Astrocyte (in vitro differentiated cells and primary cell): ENCODE measurements around the gene FLACC1.

Source experiments
- CTCF ChIP-seq: IDR thresholded peaks from 2 replicates; pipeline ENCODE4 v1.5.1; 2011; ENCODE audit warnings: low read depth, mild to moderate bottlenecking, inconsistent platforms, low read length, moderate library complexity; ENCODE audit not compliant: insufficient read depth
- EZH2 ChIP-seq: IDR thresholded peaks from 2 replicates; pipeline ENCODE4 v1.6.1; 2012; ENCODE audit warnings: mild to moderate bottlenecking, low read length, inconsistent platforms; ENCODE audit not compliant: insufficient read depth

- TF ChIP-seq EZH2 (no peak), CTCF (no peak)
Observed at GRCh38 chr2:201353116-201353515, 4.0 kb downstream of the FLACC1 start.
